KOPT-K1 (cell line): ENCODE results near the gene DAG1.
"Not testable (repeated sequence)": the region's sequence is repeated elsewhere in the genome, so short reads cannot be mapped to it uniquely, and the experiment has no call there.

Experiments used
- H3K27ac ChIP-seq: fragments of 200-600 bp; sonication (generic); 2 replicates; pipeline ENCODE4 v1.5.1; 2016; ENCODE audit warnings: antibody characterized with exemption, mild to moderate bottlenecking, low read depth, low read length; ENCODE audit not compliant: poor library complexity, severe bottlenecking
- H3K36me3 ChIP-seq: fragments of 200-600 bp; sonication (generic); 2 replicates; pipeline ENCODE4 v1.5.1; 2017; ENCODE audit warnings: antibody characterized with exemption, mild to moderate bottlenecking, low read length, moderate library complexity; ENCODE audit not compliant: insufficient read depth
- H3K9me3 ChIP-seq: fragments of 200-600 bp; sonication (generic); 2 replicates; pipeline ENCODE4 v1.5.1; 2017; ENCODE audit warnings: antibody characterized with exemption, low read length, mild to moderate bottlenecking; ENCODE audit not compliant: insufficient read depth, poor library complexity, severe bottlenecking

Gene DAG1

GRCh38 chr3:49496845-49497244, 26.8 kb downstream of the DAG1 start:
- H3K36me3 ChIP-seq = peaks cover 12% of the 10 kb centered on the region
- not testable (repeated sequence) for H3K9me3 ChIP-seq, H3K27ac ChIP-seq

GRCh38 chr3:49497606-49498005, 27.5 kb downstream of the DAG1 start:
- H3K36me3 ChIP-seq = peaks cover 9% of the 10 kb centered on the region
- no peaks in the 10 kb centered on the region for H3K9me3 ChIP-seq
- no peak overlapping the region for H3K27ac ChIP-seq

DNA sequence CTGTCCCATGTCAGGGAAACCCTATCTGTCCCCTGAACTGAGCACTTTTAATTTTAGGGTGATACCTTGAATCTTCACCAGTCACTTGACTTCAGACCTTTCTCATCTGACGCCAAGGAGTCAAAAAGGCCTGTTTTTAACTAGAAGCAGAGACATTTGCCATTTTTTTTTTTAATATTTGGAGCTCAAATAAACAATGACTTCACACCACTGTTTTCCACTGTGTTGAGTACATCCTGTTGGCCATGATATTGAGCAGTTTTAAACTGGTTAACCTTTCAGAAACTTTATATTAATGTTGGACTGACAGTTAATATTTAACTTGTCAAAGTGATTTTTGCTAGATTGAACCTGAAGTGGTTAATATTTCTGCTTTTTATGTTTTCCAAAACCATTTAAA, 28.2 kb downstream of the DAG1 start:
- no peaks in the 10 kb centered on the region for H3K9me3 ChIP-seq
- no peak overlapping the region for H3K27ac ChIP-seq
- peaks cover 7% of the 10 kb centered on the region; the same call in 1 of the 2 replicates for H3K36me3 ChIP-seq

DNA sequence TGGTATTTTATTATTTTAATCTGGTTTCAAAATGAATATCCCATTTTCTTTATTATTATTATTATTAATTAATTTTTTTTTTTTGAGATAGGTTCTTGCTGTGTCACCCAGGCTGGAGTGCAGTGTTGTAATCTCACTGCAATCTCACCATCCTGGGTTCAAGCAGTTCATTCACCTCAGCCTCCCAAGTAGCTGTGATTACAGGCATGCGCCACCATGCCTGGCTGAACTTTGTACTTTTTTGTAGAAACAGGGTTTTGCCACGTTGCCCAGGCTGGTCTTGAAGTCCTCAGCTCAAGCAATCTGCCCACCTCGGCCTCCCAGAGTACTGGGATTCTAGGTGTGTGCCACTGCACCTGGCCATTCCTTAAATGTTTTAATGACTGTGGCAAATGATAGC, 28.6 kb downstream of the DAG1 start:
- Histone ChIP-seq H3K36me3 (peaks cover 3% of the 10 kb centered on the region; the same call in 1 of the 2 replicates), H3K27ac (no peak overlapping the region), H3K9me3 (no peaks in the 10 kb centered on the region)

- no peak overlapping the region for H3K27ac ChIP-seq
- H3K36me3 ChIP-seq = no peaks in the 10 kb centered on the region
- no peaks in the 10 kb centered on the region for H3K9me3 ChIP-seq
Measured at GRCh38 chr3:49500205-49500731, 30.2 kb downstream of the DAG1 start.

DNA sequence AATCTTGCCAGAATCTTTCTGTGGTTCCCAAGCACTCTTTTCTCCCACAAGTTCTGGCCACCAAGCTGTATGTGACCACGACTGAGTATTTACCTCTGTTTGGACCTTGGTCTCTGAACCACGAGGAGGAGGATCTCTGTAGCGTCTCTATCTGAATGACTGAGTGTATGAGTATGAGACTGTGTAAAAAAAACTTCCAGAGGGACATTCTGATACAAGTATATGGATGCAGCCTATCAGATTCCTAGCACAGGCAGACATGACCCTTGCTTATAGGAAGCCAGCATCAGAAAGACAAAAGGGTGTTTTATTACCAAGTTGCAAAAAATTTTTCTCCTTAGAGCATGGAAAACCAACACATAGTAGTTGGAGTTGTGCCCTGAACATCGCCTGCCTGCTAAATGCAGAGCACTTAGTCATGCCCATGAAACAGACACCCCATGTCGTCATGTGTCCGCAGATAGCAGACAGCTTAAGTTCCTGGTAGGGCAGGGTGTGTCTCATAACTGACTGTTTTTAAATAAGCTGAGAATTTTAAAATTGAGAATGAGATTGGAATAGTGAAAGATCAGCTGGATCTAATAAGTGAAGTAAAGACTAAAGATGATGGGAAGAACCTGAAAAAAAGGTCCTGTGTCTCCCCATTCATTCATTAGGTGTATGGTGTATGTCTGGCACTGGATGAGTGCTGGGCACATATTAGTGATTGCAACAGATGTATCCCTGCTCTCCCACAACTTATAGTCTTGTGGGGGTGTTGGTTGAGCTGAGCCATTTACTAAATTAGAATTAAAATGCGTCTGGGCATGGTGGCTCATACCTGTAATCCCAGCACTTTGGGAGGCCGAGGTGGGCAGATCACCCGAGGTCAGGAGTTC, 30.9 kb downstream of the DAG1 start:
- no peak overlapping the region for H3K27ac ChIP-seq
- no peaks in the 10 kb centered on the region for H3K9me3 ChIP-seq
- no peaks in the 10 kb centered on the region for H3K36me3 ChIP-seq

DNA sequence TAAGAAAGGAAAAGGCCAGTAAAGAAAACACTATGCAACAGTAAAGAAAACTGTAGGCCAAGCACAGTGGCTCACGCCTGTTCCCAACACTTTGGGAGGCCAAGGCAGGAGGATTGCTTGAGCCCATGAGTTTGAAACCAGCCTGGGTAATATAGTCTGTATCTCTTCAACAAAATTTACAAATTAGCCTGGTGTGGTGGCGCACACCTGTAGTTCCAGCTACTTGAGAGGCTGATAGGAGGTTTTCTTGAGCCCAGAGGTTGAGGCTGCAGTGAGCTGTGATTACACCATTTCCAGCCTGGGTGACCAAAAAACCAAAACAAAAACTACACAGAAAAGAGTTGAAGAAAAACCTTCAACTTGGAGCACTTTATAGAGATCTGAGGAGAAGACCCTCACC, 31.8 kb downstream of the DAG1 start:
- no peak overlapping the region for H3K27ac ChIP-seq
- no peaks in the 10 kb centered on the region for H3K9me3 ChIP-seq
- no peaks in the 10 kb centered on the region for H3K36me3 ChIP-seq

DNA sequence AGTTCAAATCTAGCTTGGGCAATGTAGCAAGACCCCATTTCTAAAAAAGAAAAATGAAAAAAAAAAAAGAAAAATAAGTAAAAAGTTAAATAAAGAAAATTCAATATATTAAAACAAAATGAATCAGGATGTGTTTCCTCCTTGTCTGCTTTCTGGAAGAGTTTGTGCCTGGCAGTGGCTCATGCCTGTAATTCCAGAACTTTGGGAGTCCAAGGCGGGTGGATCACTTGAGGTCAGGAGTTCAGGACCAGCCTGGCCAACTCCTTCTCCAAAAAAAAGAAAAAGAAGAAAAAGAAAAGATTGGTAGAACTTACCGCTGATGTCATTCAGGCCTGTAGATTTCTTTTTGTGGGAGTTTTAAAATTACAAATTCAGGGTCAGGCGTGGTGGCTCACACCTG, 36.8 kb downstream of the DAG1 start:
- Histone ChIP-seq H3K36me3 (peaks cover 19% of the 10 kb centered on the region), H3K27ac (no peak overlapping the region), H3K9me3 (no peaks in the 10 kb centered on the region)

- Histone ChIP-seq H3K27ac (no peak overlapping the region), H3K9me3 (no peaks in the 10 kb centered on the region), H3K36me3 (peaks cover 34% of the 10 kb centered on the region)
Measured at GRCh38 chr3:49509028-49509561, 39.0 kb downstream of the DAG1 start.

GRCh38 chr3:49511639-49512038, 41.6 kb downstream of the DAG1 start:
- no peak overlapping the region for H3K27ac ChIP-seq
- H3K36me3 ChIP-seq = peaks cover 49% of the 10 kb centered on the region
- H3K9me3 ChIP-seq = no peaks in the 10 kb centered on the region

DNA sequence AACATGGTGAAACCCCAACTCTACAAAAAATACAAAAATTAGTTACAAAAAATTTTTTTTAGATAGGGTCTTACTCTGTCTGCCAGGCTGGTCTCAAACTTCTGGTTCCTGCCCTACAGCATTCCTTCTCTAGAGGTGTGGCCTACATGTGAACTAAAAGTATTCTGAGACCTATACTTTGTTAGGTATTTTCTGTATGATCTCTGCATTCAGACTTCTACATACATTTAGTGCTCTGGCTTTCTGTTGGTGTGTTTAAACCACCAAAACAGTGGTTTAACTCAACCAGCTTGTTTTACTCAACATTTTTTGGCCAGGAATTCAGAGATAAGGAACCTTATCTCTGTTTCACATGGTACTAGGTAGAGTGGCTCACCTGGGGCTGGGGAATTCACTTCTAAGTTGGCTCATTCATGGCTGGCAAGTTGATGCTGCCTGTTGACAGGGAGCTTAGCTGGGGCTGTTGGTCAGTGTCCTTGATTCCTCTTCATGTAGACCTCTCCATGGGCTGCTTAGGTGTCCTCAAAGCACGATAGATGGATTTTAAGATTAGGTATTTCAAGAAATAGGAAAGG, 42.8 kb downstream of the DAG1 start:
- peaks cover 57% of the 10 kb centered on the region for H3K36me3 ChIP-seq
- no peaks in the 10 kb centered on the region for H3K9me3 ChIP-seq

GRCh38 chr3:49513494-49514124, 43.5 kb downstream of the DAG1 start:
- peaks cover 65% of the 10 kb centered on the region for H3K36me3 ChIP-seq
- H3K27ac ChIP-seq = no peak overlapping the region
- H3K9me3 ChIP-seq = no peaks in the 10 kb centered on the region

More for the DNA sequence above, 42.8 kb downstream of the DAG1 start:
- H3K27ac ChIP-seq = no peak overlapping the region

DNA sequence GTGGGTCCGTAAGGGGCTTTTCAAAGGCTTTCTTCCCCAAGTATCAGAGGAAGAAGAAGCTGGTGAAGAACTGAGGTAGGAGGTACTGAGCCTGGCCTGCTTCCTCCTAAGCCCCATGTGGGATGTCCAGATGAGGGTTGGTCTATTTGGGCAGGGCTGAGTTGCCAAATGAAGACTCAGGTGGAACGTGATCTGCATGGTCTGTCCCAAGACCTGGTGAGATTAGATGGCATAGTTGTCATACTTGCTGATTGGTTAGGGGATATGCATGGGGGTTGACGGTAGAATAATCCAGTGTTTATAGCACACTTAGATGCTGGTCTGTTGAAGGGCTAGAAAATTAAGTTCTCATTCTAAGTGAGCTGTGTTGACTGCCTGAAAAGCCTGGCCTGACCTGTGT, 47.9 kb downstream of the DAG1 start:
- peaks cover 54% of the 10 kb centered on the region for H3K36me3 ChIP-seq
- no peak overlapping the region for H3K27ac ChIP-seq
- no peaks in the 10 kb centered on the region for H3K9me3 ChIP-seq

DNA sequence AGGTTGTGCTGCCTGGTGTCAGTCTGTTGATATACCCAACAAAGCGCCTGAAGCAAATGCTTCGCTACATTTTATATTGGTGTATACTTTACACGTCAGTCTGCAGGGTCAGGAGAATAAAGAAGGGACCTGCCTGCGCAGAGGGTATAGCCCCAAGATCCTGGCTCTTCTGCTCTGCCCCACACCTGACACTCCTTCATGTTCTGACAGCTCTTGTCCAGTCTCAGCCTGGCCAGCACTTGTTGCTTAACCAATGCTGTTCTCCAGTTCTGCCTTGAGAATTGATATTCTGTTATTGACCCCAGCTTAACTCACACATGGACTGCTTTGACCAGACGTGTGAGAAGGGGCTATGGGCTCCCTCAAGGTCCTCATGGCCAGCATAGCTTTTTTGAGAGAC, 48.4 kb downstream of the DAG1 start:
- Histone ChIP-seq H3K36me3 (peaks cover 51% of the 10 kb centered on the region; the same call in 1 of the 2 replicates), H3K9me3 (no peaks in the 10 kb centered on the region), H3K27ac (no peak overlapping the region)

- no peak overlapping the region for H3K27ac ChIP-seq
- H3K36me3 ChIP-seq = peaks cover 55% of the 10 kb centered on the region; the same call in 1 of the 2 replicates
- no peaks in the 10 kb centered on the region for H3K9me3 ChIP-seq
Measured at GRCh38 chr3:49519296-49519695, 49.2 kb downstream of the DAG1 start.
